Stomach (tissue), 4 donors: ENCODE measurements around the gene NIPAL3.

Source experiments
- CTCF ChIP-seq, 7 experiments: fragments of 450-650 bp in 4 of 7; fragments of 200-600 bp in 3 of 7; sonication (generic) in 3 of 7; IDR thresholded peaks; one replicate each; pipeline ENCODE4 v1.5.1; 2016 to 2019; ENCODE audit warnings: antibody characterized with exemption in 7 of 7, control low read depth in 2 of 7, mild to moderate bottlenecking in 1 of 7
- POLR2AphosphoS5 ChIP-seq, 3 donors: sonication (generic); formaldehyde crosslinking; IDR thresholded peaks; one replicate each; pipeline ENCODE4 v1.6.1; 2016; ENCODE audit warnings: antibody characterized with exemption in 3 of 3

- no peak for TF ChIP-seq CTCF (IDR thresholded peaks at IDR 0.05)
- TF ChIP-seq POLR2AphosphoS5 (IDR thresholded peaks at IDR 0.05): no peak
Observed at GRCh38 chr1:24417681-24418080, 2.1 kb downstream of the NIPAL3 start.
